HepG2 (cell line): Measurements from ENCODE around the gene LMTK2. TPM values are rescaled to one million over a fixed set of nuclear protein-coding genes. Genes with fewer than 3 reads are reported as not detected.

Experiments
- BRD4 ChIP-seq: sonication (generic); formaldehyde crosslinking; IDR thresholded peaks from 2 replicates; pipeline ENCODE4 v1.4.0; 2020; ENCODE audit warnings: missing genetic modification reagents
- CCDC6 ChIP-seq: sonication (generic); formaldehyde crosslinking; IDR thresholded peaks from 2 replicates; pipeline ENCODE4 v1.8.1; 2022; ENCODE audit warnings: mild to moderate bottlenecking, missing genetic modification reagents, moderate library complexity
- CREM ChIP-seq, 2 experiments: sonication (generic) in 1 of 2; formaldehyde crosslinking in 1 of 2; IDR thresholded peaks; 2 replicates each; pipeline versions ENCODE4 v1.4.0 to v1.6.1; 2016 to 2020; ENCODE audit warnings: antibody characterized with exemption in 1 of 2, mild to moderate bottlenecking in 1 of 2, missing genetic modification reagents in 1 of 2
- ELF1 ChIP-seq: sonication (generic); formaldehyde crosslinking; IDR thresholded peaks from 2 replicates; pipeline ENCODE4 v1.4.0; 2020; ENCODE audit warnings: missing genetic modification reagents
- GATAD1 ChIP-seq: IDR thresholded peaks from 2 replicates; pipeline ENCODE4 v1.6.1; 2016; ENCODE audit warnings: missing genetic modification reagents, missing compliant biosample characterization
- GATAD2A ChIP-seq: IDR thresholded peaks from 2 replicates; pipeline ENCODE4 v1.6.1; 2016
- IRX3 ChIP-seq: sonication (generic); formaldehyde crosslinking; IDR thresholded peaks from 2 replicates; pipeline ENCODE4 v1.8.1; 2023; ENCODE audit warnings: mild to moderate bottlenecking, low read depth, missing genetic modification reagents, borderline replicate concordance
- MXD4 ChIP-seq: IDR thresholded peaks from 2 replicates; pipeline ENCODE4 v1.6.1; 2016; ENCODE audit warnings: mild to moderate bottlenecking, missing biosample characterization, missing genetic modification reagents
- PTBP1 ChIP-seq: fragments of 200-400 bp; formaldehyde crosslinking; IDR thresholded peaks from 2 replicates; pipeline ENCODE4 v1.6.1; 2018; ENCODE audit warnings: low read length, low read depth; ENCODE audit not compliant: poor library complexity, severe bottlenecking
- RAD21 ChIP-seq: fragments of 450-650 bp; formaldehyde crosslinking; IDR thresholded peaks from 2 replicates; pipeline ENCODE4 v1.5.0; 2020; ENCODE audit warnings: mild to moderate bottlenecking
- STAT5B ChIP-seq: sonication (generic); formaldehyde crosslinking; IDR thresholded peaks from 2 replicates; pipeline ENCODE4 v1.4.0; 2020; ENCODE audit warnings: missing genetic modification reagents
- YEATS2 ChIP-seq: sonication (generic); formaldehyde crosslinking; IDR thresholded peaks from 2 replicates; pipeline ENCODE4 v1.4.0; 2020; ENCODE audit warnings: missing genetic modification reagents, borderline replicate concordance
- polyA plus RNA-seq, 8 experiments: library from polyadenylated mRNA; depleted of rRNA in 3 of 8; stranded (reverse) in 7 of 8; unstranded in 1 of 8; fragments of >200 nt; fragmentation: Illumina TruSeq in 4 of 8; extraction: Trizol in 4 of 8; gene quantifications; 2 replicates each; pipeline versions ENCODE4 v1.2.1 to v1.2.3, GENCODE V29; 2011 to 2016; ENCODE audit warnings: low read depth in 4 of 8, missing spikeins in 1 of 8, mixed read lengths in 1 of 8; ENCODE audit not compliant: insufficient read depth in 1 of 8
- total RNA-seq, 5 experiments: library from RNA; depleted of rRNA; stranded (reverse); fragments of >200 nt; fragmentation: Illumina TruSeq; extraction: Trizol; gene quantifications; 2 replicates each; pipeline ENCODE4 v1.2.3, GENCODE V29; 2016; ENCODE audit warnings: low read depth in 1 of 5
- TF ChIP-seq, protein P1 (sequence below): sonication (generic); formaldehyde crosslinking; IDR thresholded peaks from 2 replicates; pipeline ENCODE4 v1.5.0; 2020; ENCODE audit warnings: missing genetic modification reagents
- TF ChIP-seq, protein P2 (sequence below): IDR thresholded peaks from 2 replicates; pipeline ENCODE4 v1.6.1; 2016; ENCODE audit warnings: control low read depth
- TF ChIP-seq, protein P3 (sequence below): sonication (generic); formaldehyde crosslinking; IDR thresholded peaks from 2 replicates; pipeline ENCODE4 v1.9.0; 2021; ENCODE audit warnings: mild to moderate bottlenecking, missing genetic modification reagents
- TF ChIP-seq, protein P4 (sequence below), 2 experiments: sonication (generic) in 1 of 2; formaldehyde crosslinking in 1 of 2; IDR thresholded peaks; 2 replicates each; pipeline versions ENCODE4 v1.4.0 to v1.6.1; 2016 to 2020; ENCODE audit warnings: borderline replicate concordance in 1 of 2, low read depth in 1 of 2, mild to moderate bottlenecking in 1 of 2, missing genetic modification reagents in 1 of 2

Gene LMTK2
- total and polyA plus RNA-seq, 2 of the 13 experiments (the other 11 are each of a cell fraction or from before 2014, with no cell fraction given): 9.5 to 11.7 TPM

DNA sequence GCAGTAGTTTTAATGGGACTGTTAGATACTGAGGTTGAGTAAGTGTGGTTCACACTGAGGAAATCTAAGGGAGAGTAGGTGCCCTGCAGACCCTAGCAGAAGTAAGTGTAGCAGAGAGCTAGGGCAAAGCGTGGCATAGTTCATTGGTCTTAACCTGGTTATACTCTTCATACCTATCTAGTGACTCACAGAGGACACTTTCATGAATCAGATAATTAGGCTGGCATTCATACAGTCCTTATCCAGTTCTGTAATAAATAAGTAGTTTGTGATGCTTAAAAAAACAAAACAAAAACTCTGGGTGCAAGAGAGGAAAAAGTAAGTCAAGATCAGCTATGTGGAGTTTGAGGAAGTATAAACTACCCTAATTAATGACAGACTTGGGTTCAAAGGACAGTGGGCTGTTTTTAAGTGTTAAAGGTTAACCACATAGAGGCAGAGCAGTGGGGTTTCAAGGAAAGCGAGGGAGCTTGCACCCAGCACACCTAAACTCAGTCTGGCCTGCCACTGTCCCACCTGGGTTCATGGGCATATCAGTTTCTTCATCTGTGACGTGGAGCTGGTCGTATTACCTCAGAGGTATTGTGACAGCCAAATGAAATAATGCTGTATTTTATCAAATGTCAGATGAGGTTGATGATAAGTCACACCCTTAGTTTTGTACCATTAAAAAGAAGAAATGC is 27.1 kb downstream of the LMTK2 start (continued):
- TF ChIP-seq MXD4 (0 out of 2 replicates have a peak, but pooled peaks have one; percentile 39), STAT5B (CRISPR knock-in tag) (no peak), RAD21 (no peak), BRD4 (CRISPR knock-in tag) (no peak), GATAD2A (CRISPR knock-in tag) (peak; percentile 63), PTBP1 (no peak), CCDC6 (CRISPR knock-in tag) (no peak), CREM (IDR thresholded peaks at IDR 0.05) (peak; percentile 51; the same call in 1 of the 2 replicates), CREM (CRISPR knock-in tag; IDR thresholded peaks at IDR 0.05) (no peak), YEATS2 (CRISPR knock-in tag) (no peak), ELF1 (CRISPR knock-in tag) (0 out of 2 replicates have a peak, but pooled peaks have one; percentile 24), IRX3 (no peak), GATAD1 (CRISPR knock-in tag) (0 out of 2 replicates have a peak, but pooled peaks have one; percentile 9)
- TF ChIP-seq, protein P1, sequence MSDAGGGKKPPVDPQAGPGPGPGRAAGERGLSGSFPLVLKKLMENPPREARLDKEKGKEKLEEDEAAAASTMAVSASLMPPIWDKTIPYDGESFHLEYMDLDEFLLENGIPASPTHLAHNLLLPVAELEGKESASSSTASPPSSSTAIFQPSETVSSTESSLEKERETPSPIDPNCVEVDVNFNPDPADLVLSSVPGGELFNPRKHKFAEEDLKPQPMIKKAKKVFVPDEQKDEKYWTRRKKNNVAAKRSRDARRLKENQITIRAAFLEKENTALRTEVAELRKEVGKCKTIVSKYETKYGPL (CRISPR knock-in tag): no peak
- TF ChIP-seq, protein P2, sequence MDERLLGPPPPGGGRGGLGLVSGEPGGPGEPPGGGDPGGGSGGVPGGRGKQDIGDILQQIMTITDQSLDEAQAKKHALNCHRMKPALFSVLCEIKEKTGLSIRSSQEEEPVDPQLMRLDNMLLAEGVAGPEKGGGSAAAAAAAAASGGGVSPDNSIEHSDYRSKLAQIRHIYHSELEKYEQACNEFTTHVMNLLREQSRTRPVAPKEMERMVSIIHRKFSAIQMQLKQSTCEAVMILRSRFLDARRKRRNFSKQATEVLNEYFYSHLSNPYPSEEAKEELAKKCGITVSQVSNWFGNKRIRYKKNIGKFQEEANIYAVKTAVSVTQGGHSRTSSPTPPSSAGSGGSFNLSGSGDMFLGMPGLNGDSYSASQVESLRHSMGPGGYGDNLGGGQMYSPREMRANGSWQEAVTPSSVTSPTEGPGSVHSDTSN (CRISPR knock-in tag): no peak
- TF ChIP-seq, protein P3, sequence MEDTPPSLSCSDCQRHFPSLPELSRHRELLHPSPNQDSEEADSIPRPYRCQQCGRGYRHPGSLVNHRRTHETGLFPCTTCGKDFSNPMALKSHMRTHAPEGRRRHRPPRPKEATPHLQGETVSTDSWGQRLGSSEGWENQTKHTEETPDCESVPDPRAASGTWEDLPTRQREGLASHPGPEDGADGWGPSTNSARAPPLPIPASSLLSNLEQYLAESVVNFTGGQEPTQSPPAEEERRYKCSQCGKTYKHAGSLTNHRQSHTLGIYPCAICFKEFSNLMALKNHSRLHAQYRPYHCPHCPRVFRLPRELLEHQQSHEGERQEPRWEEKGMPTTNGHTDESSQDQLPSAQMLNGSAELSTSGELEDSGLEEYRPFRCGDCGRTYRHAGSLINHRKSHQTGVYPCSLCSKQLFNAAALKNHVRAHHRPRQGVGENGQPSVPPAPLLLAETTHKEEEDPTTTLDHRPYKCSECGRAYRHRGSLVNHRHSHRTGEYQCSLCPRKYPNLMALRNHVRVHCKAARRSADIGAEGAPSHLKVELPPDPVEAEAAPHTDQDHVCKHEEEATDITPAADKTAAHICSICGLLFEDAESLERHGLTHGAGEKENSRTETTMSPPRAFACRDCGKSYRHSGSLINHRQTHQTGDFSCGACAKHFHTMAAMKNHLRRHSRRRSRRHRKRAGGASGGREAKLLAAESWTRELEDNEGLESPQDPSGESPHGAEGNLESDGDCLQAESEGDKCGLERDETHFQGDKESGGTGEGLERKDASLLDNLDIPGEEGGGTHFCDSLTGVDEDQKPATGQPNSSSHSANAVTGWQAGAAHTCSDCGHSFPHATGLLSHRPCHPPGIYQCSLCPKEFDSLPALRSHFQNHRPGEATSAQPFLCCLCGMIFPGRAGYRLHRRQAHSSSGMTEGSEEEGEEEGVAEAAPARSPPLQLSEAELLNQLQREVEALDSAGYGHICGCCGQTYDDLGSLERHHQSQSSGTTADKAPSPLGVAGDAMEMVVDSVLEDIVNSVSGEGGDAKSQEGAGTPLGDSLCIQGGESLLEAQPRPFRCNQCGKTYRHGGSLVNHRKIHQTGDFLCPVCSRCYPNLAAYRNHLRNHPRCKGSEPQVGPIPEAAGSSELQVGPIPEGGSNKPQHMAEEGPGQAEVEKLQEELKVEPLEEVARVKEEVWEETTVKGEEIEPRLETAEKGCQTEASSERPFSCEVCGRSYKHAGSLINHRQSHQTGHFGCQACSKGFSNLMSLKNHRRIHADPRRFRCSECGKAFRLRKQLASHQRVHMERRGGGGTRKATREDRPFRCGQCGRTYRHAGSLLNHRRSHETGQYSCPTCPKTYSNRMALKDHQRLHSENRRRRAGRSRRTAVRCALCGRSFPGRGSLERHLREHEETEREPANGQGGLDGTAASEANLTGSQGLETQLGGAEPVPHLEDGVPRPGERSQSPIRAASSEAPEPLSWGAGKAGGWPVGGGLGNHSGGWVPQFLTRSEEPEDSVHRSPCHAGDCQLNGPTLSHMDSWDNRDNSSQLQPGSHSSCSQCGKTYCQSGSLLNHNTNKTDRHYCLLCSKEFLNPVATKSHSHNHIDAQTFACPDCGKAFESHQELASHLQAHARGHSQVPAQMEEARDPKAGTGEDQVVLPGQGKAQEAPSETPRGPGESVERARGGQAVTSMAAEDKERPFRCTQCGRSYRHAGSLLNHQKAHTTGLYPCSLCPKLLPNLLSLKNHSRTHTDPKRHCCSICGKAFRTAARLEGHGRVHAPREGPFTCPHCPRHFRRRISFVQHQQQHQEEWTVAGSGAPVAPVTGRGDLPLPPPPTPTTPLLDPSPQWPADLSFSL (CRISPR knock-in tag): no peak
- TF ChIP-seq, protein P4, sequence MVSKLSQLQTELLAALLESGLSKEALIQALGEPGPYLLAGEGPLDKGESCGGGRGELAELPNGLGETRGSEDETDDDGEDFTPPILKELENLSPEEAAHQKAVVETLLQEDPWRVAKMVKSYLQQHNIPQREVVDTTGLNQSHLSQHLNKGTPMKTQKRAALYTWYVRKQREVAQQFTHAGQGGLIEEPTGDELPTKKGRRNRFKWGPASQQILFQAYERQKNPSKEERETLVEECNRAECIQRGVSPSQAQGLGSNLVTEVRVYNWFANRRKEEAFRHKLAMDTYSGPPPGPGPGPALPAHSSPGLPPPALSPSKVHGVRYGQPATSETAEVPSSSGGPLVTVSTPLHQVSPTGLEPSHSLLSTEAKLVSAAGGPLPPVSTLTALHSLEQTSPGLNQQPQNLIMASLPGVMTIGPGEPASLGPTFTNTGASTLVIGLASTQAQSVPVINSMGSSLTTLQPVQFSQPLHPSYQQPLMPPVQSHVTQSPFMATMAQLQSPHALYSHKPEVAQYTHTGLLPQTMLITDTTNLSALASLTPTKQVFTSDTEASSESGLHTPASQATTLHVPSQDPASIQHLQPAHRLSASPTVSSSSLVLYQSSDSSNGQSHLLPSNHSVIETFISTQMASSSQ (IDR thresholded peaks at IDR 0.05; ENCODE audit: low read depth): peak; percentile 81
- TF ChIP-seq, protein P4 (CRISPR knock-in tag; IDR thresholded peaks at IDR 0.05; ENCODE audit: borderline replicate concordance): peak; percentile 78; the same call in 1 of the 2 replicates
